Measurements from ENCODE around the gene IFITM1. TPM values are rescaled to one million over a fixed set of nuclear protein-coding genes. Genes with fewer than 3 reads are reported as not detected.
"Not testable (repeated sequence)": the region's sequence is repeated elsewhere in the genome, so short reads cannot be mapped to it uniquely, and the experiment has no call there.

IFITM1 gene
- total and polyA plus RNA-seq, 9 of the 15 experiments (the other 6 are each of a cell fraction or from before 2014, with no cell fraction given): 691 to 5,579 (median 974) TPM

DNA sequence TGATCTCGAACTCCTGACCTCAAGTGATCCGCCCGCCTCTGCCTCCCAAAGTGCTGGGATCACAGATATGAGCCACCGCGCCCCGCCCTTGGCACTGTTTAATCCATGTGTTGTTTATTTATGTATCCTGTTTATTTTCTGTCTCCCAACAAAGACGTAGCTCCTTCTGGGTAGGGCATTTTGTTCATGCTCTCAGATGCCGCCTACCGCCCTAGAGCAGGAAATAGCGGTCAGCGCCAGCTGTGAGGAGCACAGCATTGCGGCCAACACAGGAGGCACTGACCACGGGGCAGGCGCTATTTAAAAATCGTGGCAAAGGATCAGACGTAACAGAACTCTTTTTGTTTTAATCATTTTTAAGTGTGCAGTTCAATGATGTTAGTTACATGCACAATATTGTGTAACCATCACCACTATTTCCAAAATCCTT is 45.1 kb upstream of the IFITM1 start (continued):
- TF ChIP-seq POLR2AphosphoS5 (IDR thresholded peaks at IDR 0.05; ENCODE audit: control insufficient read depth, insufficient read depth, low read depth, low read length): 0 out of 2 replicates have a peak, but pooled peaks have one; percentile 19
- TF ChIP-seq, protein P1, sequence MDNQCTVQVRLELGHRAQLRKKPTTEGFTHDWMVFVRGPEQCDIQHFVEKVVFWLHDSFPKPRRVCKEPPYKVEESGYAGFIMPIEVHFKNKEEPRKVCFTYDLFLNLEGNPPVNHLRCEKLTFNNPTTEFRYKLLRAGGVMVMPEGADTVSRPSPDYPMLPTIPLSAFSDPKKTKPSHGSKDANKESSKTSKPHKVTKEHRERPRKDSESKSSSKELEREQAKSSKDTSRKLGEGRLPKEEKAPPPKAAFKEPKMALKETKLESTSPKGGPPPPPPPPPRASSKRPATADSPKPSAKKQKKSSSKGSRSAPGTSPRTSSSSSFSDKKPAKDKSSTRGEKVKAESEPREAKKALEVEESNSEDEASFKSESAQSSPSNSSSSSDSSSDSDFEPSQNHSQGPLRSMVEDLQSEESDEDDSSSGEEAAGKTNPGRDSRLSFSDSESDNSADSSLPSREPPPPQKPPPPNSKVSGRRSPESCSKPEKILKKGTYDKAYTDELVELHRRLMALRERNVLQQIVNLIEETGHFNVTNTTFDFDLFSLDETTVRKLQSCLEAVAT (IDR thresholded peaks at IDR 0.05): peak in 1 of 2 experiments; percentile 7; a peak in 1 of 4 replicates
- TF ChIP-seq CBFA2T3 (IDR thresholded peaks at IDR 0.05): peak; percentile 39
- TF ChIP-seq POLR2G (IDR thresholded peaks at IDR 0.05; ENCODE audit: low read depth, low read length): peak; percentile 21; the same call in 1 of the 2 replicates
- TF ChIP-seq KLF6 (CRISPR knock-in tag; IDR thresholded peaks at IDR 0.05; ENCODE audit: borderline replicate concordance): peak; percentile 17; the same call in 1 of the 2 replicates
- TF ChIP-seq THRAP3 (IDR thresholded peaks at IDR 0.05; ENCODE audit: borderline replicate concordance): 0 out of 2 replicates have a peak, but pooled peaks have one; percentile 1
- not testable (repeated sequence) for TF ChIP-seq ATF1 (CRISPR knock-in tag; IDR thresholded peaks at IDR 0.05); MYC (CRISPR knock-in tag; IDR thresholded peaks at IDR 0.05; ENCODE audit: borderline replicate concordance, low read depth)
- TF ChIP-seq ATF1 (tag; IDR thresholded peaks at IDR 0.05): peak; percentile 73
- TF ChIP-seq, protein P2, sequence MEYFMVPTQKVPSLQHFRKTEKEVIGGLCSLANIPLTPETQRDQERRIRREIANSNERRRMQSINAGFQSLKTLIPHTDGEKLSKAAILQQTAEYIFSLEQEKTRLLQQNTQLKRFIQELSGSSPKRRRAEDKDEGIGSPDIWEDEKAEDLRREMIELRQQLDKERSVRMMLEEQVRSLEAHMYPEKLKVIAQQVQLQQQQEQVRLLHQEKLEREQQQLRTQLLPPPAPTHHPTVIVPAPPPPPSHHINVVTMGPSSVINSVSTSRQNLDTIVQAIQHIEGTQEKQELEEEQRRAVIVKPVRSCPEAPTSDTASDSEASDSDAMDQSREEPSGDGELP (CRISPR knock-in tag; IDR thresholded peaks at IDR 0.05; ENCODE audit: borderline replicate concordance): peak; percentile 99
- TF ChIP-seq FOXK2 (conservative IDR thresholded peaks at IDR 0.05 in 1 of 2, IDR thresholded peaks at IDR 0.05 in 1 of 2; ENCODE audit: low read depth in 2 of 2): peak; percentile 81 to 94
- peak; percentile 86 for TF ChIP-seq CREM (IDR thresholded peaks at IDR 0.05; ENCODE audit: low read depth)
- peak; percentile 55 for TF ChIP-seq MYC (IDR thresholded peaks at IDR 0.05; ENCODE audit: low read depth, low read length)
- TF ChIP-seq ELF2 (CRISPR knock-in tag; IDR thresholded peaks at IDR 0.05): 0 out of 2 replicates have a peak, but pooled peaks have one; percentile 53
- TF ChIP-seq EP300 (IDR thresholded peaks at IDR 0.05; ENCODE audit: low read length): peak; percentile 18; the same call in 1 of the 2 replicates

Data from K562 (cell line).